ENCODE data around the gene SETD7.

GRCh38 chr4:139460565-139460964 is 95.5 kb downstream of the SETD7 start:
- TF ChIP-seq POLR2A (IDR thresholded peaks at IDR 0.05; ENCODE audit: low read depth, low read length) (no peak), POLR2AphosphoS5 (IDR thresholded peaks at IDR 0.05; ENCODE audit: low read depth, low read length) (no peak)
